Natural killer cell (primary cell): ENCODE data around the gene CD209. TPM values are rescaled to one million over a fixed set of nuclear protein-coding genes. Genes with fewer than 3 reads are reported as not detected.

Experiments
- ATAC-seq, 3 donors: fragments of 150-1000 bp in 2 of 3; fragments of 200-7000 bp in 1 of 3; cut with Tn5 transposase; 1 replicate in 1 of 3; 2 replicates in 2 of 3; pipeline ENCODE4 v1.10.0; 2021; ENCODE audit warnings: mild to moderate bottlenecking in 2 of 3, moderate library complexity in 2 of 3
- DNase-seq, 2 donors: peaks; one replicate each; pipeline versions ENCODE4 v3.0.0 to v3.0.0-alpha.2; 2013 to 2021; ENCODE audit warnings: mixed read lengths in 1 of 2
- H3K27ac ChIP-seq: one replicate; pipeline ENCODE4 v1.5.1; 2013; ENCODE audit warnings: mild to moderate bottlenecking, low read length
- H3K27me3 ChIP-seq: one replicate; pipeline ENCODE4 v1.6.1; 2013; ENCODE audit warnings: low read length; ENCODE audit not compliant: control insufficient read depth, insufficient read depth
- H3K36me3 ChIP-seq: one replicate; pipeline ENCODE4 v1.6.1; 2013; ENCODE audit warnings: low read length; ENCODE audit not compliant: control insufficient read depth, insufficient read depth
- H3K4me1 ChIP-seq: one replicate; pipeline ENCODE4 v1.6.1; 2013; ENCODE audit warnings: low read length; ENCODE audit not compliant: control insufficient read depth, insufficient read depth
- H3K4me3 ChIP-seq: one replicate; pipeline ENCODE4 v1.5.1; 2013; ENCODE audit warnings: low read length
- H3K9me3 ChIP-seq: one replicate; pipeline ENCODE4 v1.6.1; 2013; ENCODE audit warnings: low read length; ENCODE audit not compliant: control insufficient read depth, insufficient read depth
- H3K27ac Mint-ChIP-seq, 2 donors: one replicate each; pipeline ENCODE4 v1.8.0; 2022; ENCODE audit warnings: mild to moderate bottlenecking in 2 of 2, mixed read lengths in 2 of 2, moderate library complexity in 1 of 2
- H3K27me3 Mint-ChIP-seq, 2 donors: one replicate each; pipeline ENCODE4 v1.8.0; 2022; ENCODE audit warnings: low read depth in 2 of 2, mixed read lengths in 2 of 2
- H3K36me3 Mint-ChIP-seq: one replicate; pipeline ENCODE4 v1.8.0; 2022; ENCODE audit warnings: mixed read lengths
- H3K4me1 Mint-ChIP-seq, 2 donors: one replicate each; pipeline ENCODE4 v1.8.0; 2022; ENCODE audit warnings: mixed read lengths in 2 of 2
- H3K4me3 Mint-ChIP-seq: one replicate; pipeline ENCODE4 v1.8.0; 2022; ENCODE audit warnings: mild to moderate bottlenecking, moderate library complexity, mixed read lengths
- H3K9me3 Mint-ChIP-seq, 2 donors: one replicate each; pipeline ENCODE4 v1.8.0; 2022; ENCODE audit warnings: mixed read lengths in 2 of 2
- WGBS: methylation state at CpG from one replicate; pipeline ENCODE4 v1.1.7; 2013; ENCODE audit warnings: missing lambda C conversion rate; ENCODE audit not compliant: insufficient coverage; 5-methylcytosine and 5-hydroxymethylcytosine counted together
- intact Hi-C: fragments of 100-400 bp; cut with micrococcal nuclease; formaldehyde crosslinking; loops from one replicate; pipeline ENCODE4 v1.14.2; 2022
- total RNA-seq, 4 donors: library from RNA; stranded (reverse); fragments of 120-200 nt in 1 of 4; gene quantifications; one replicate each; pipeline versions ENCODE4 v1.2.3 to v1.2.4, GENCODE V29; 2013 to 2022
- TF ChIP-seq, protein P1 (sequence below): fragments of 200-600 bp; IDR thresholded peaks from one replicate; pipeline ENCODE4 v1.8.0; 2022; ENCODE audit warnings: antibody characterized with exemption

The CD209 gene
- total RNA-seq, 3 donors from 2014 or later (not counting 1 experiment from before 2014, with no cell fraction given), result 0.10 TPM; not detected in 2

DNA sequence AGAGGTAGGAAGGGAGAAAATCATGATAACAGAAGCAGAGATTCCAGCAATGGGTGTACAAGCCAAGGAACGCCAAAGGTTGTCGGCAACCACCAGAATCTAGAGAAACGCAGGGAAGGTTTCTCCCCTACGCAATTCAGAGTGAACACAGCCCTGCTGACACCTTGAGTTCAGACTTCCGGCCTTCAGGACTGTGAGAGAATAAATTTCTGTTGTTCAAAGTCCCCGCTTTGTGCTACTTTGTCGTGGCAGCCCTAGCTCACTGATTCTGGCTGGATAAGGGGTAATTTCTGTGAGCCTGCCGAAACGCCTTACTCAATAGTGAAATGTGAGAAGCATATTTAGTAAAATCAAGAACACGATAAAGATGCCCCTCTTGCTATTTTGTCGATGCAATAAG, 10.1 kb downstream of the CD209 start:
- no peaks in the 10 kb centered on the region for H3K36me3 Mint-ChIP-seq
- peaks cover 0 to 6% of the 10 kb centered on the region in 2 donors for H3K4me1 Mint-ChIP-seq
- H3K27ac ChIP-seq, result no peak overlapping the region
- 87% methylated on average over 11 of the region's 11 CpGs for WGBS
- intact Hi-C loops, result no loop called here
- no peak overlapping the region for H3K4me3 Mint-ChIP-seq
- H3K36me3 ChIP-seq, result no peaks in the 10 kb centered on the region
- no peaks in the 10 kb centered on the region for H3K27me3 ChIP-seq
- no peaks in the 10 kb centered on the region for H3K9me3 Mint-ChIP-seq
- TF ChIP-seq, protein P1, sequence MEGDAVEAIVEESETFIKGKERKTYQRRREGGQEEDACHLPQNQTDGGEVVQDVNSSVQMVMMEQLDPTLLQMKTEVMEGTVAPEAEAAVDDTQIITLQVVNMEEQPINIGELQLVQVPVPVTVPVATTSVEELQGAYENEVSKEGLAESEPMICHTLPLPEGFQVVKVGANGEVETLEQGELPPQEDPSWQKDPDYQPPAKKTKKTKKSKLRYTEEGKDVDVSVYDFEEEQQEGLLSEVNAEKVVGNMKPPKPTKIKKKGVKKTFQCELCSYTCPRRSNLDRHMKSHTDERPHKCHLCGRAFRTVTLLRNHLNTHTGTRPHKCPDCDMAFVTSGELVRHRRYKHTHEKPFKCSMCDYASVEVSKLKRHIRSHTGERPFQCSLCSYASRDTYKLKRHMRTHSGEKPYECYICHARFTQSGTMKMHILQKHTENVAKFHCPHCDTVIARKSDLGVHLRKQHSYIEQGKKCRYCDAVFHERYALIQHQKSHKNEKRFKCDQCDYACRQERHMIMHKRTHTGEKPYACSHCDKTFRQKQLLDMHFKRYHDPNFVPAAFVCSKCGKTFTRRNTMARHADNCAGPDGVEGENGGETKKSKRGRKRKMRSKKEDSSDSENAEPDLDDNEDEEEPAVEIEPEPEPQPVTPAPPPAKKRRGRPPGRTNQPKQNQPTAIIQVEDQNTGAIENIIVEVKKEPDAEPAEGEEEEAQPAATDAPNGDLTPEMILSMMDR, result no peak
- no peak for ATAC-seq
- H3K27ac Mint-ChIP-seq, result no peak overlapping the region
- DNase-seq, result no peak
- no peaks in the 10 kb centered on the region for H3K9me3 ChIP-seq
- H3K4me1 ChIP-seq, result no peaks in the 10 kb centered on the region
- H3K27me3 Mint-ChIP-seq, result peaks cover 14 to 25% of the 10 kb centered on the region in 2 donors
- no peak overlapping the region for H3K4me3 ChIP-seq

DNA sequence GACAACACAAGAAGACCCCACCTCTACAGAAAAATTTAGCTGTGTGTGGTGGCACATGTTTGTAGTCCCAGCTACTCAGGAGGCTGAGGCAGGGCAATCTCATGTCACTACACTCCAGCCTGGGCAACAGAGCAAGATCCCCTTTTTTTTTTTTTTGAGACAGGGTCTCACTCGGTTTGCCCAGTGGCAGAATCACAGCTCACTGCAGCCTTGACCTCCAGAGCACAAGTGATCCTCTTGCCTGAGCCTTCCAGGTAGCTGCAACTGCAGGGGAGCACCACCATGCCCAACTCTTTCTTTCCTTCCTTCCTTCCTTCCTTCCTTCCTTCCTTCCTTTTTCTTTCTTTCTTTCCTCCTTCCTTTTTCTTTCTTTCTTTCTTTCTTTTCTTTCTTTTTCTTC, 11.2 kb downstream of the CD209 start:
- H3K9me3 ChIP-seq, result no peaks in the 10 kb centered on the region
- TF ChIP-seq, protein P1, result no peak
- no peak overlapping the region for H3K4me3 Mint-ChIP-seq
- no peaks in the 10 kb centered on the region for H3K27me3 ChIP-seq
- H3K27ac Mint-ChIP-seq, result no peak overlapping the region
- H3K36me3 Mint-ChIP-seq, result no peaks in the 10 kb centered on the region
- no peak overlapping the region for H3K27ac ChIP-seq
- no peak for DNase-seq
- H3K36me3 ChIP-seq, result no peaks in the 10 kb centered on the region
- WGBS, result 83% methylated on average over 1 of the region's 1 CpG
- peaks cover 14 to 27% of the 10 kb centered on the region in 2 donors for H3K27me3 Mint-ChIP-seq
- no peaks in the 10 kb centered on the region for H3K4me1 ChIP-seq
- no peak for ATAC-seq
- intact Hi-C loops, result no loop called here
- no peaks in the 10 kb centered on the region for H3K9me3 Mint-ChIP-seq
- H3K4me1 Mint-ChIP-seq, result peaks cover 0 to 6% of the 10 kb centered on the region in 2 donors
- H3K4me3 ChIP-seq, result no peak overlapping the region

DNA sequence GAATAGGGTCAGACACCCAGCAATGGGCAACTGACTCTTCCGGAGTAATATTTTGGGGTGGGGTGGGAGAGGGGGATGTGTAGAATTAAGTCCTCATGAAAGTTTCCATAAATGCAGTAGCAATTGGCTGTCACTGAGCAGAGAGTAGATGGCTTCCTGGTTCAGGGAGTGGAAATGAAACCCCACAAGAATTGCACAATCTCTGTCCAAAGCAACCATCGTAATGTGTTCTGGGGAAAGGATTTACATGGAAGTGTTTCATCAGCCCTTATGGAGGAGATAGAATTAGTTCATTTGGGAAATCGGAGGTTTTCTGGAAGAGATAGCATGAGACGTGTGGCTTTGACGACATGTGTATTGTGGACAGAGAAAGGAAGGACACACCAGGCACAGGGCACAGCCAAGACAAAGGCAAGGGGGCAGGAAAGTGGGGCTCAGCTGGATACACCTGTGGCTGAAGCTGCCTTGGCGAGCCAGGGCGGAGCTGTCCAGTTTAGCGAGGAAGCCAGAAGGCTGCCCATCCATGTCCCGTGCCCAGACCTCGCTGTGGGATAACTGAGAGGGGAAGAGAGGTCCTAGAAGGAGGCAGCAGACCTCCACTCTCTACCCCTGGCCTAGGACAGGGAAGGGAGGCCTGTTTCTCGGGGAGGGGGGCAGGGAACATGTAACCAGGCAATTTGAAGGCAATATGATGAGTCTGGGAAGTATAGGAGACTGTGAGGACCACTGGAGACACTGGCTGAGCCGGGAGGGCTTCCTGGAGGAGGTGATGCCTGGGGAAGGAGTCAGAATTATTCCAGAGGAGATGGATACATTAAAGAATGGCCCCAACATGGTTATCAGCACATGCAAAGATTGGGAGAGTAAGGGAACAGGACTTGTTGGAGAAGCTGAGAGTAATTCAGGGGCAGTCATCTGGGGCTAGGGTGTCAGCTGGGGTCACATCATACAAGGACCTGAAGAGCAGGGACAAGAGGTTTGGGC, 12.8 kb downstream of the CD209 start:
- intact Hi-C loops, result no loop called here
- DNase-seq (no peak), ATAC-seq (no peak)
- no peaks in the 10 kb centered on the region for H3K36me3 Mint-ChIP-seq
- no peaks in the 10 kb centered on the region for H3K36me3 ChIP-seq
- H3K4me1 Mint-ChIP-seq, result no peaks in the 10 kb centered on the region
- H3K9me3 Mint-ChIP-seq, result no peaks in the 10 kb centered on the region
- peaks cover 5% of the 10 kb centered on the region for H3K27me3 ChIP-seq
- no peak overlapping the region for H3K4me3 ChIP-seq
- H3K27ac ChIP-seq, result no peak overlapping the region
- TF ChIP-seq, protein P1, result no peak
- 69% methylated on average over 12 of the region's 12 CpGs for WGBS
- H3K4me1 ChIP-seq, result peaks cover 10% of the 10 kb centered on the region
- H3K4me3 Mint-ChIP-seq, result no peak overlapping the region
- no peak overlapping the region for H3K27ac Mint-ChIP-seq
- no peaks in the 10 kb centered on the region for H3K9me3 ChIP-seq
- peaks cover 22 to 29% of the 10 kb centered on the region in 2 donors for H3K27me3 Mint-ChIP-seq
